SK-N-SH (cell line): ENCODE measurements around the gene INSC. TPM values are rescaled to one million over a fixed set of nuclear protein-coding genes. Genes with fewer than 3 reads are reported as not detected.

Experiments used
- CTCF ChIA-PET: fragments of 300-600, 350-600 bp; formaldehyde crosslinking; extraction: SDS; loops from one replicate; lab custom pipeline; 2021; lab: Yijun Ruan, JAX
- POLR2A ChIA-PET: fragments of 350-600 bp; sonication (Branson Sonifier 250); formaldehyde crosslinking; extraction: SDS; loops from one replicate; lab custom pipeline; 2020; ENCODE audit warnings: antibody characterized with exemption, inconsistent platforms; lab: Yijun Ruan, JAX
- DNase-seq: peaks from one replicate; pipeline ENCODE4 v3.0.0; 2012
- H2AFZ ChIP-seq: fragments of 200-600 bp; sonication (generic); 2 replicates; pipeline ENCODE4 v1.8.1; 2016; ENCODE audit warnings: antibody characterized with exemption, mild to moderate bottlenecking, low read depth
- H3F3A ChIP-seq: fragments of 200-600 bp; sonication (generic); replicated peaks from 2 replicates; pipeline ENCODE3; 2016; ENCODE audit warnings: antibody characterized with exemption, mild to moderate bottlenecking; ENCODE audit not compliant: insufficient read depth
- H3K27ac ChIP-seq, 2 experiments: fragments of 200-500 bp in 1 of 2; fragments of 200-600 bp in 1 of 2; sonication (Bioruptor generic) in 1 of 2; sonication (generic), shearing (Covaris generic) in 1 of 2; 2 replicates each; pipeline versions ENCODE4 v1.5.1 to v1.6.1; 2014 to 2016; ENCODE audit warnings: low read depth in 2 of 2, inconsistent platforms in 1 of 2, low read length in 1 of 2, mild to moderate bottlenecking in 1 of 2, mixed read lengths in 1 of 2
- H3K27me3 ChIP-seq: fragments of 200-600 bp; sonication (generic), shearing (Covaris generic); 2 replicates; pipeline ENCODE4 v1.6.1; 2016; ENCODE audit warnings: mixed run types; ENCODE audit not compliant: insufficient read depth
- H3K36me3 ChIP-seq, 2 experiments: fragments of 200-500 bp in 1 of 2; fragments of 200-600 bp in 1 of 2; sonication (Bioruptor generic) in 1 of 2; sonication (generic) in 1 of 2; replicated peaks in 1 of 2; 2 replicates each; pipeline versions ENCODE3 to v1.5.1; 2014 to 2016; ENCODE audit warnings: low read length in 1 of 2, mild to moderate bottlenecking in 1 of 2; ENCODE audit not compliant: insufficient read depth in 2 of 2, control insufficient read depth in 1 of 2
- H3K4me1 ChIP-seq, 2 experiments: fragments of 200-500 bp in 1 of 2; fragments of 200-600 bp in 1 of 2; sonication (Bioruptor generic) in 1 of 2; sonication (generic), shearing (Covaris generic) in 1 of 2; 2 replicates each; pipeline versions ENCODE4 v1.5.1 to v1.6.1; 2014 to 2016; ENCODE audit warnings: low read depth in 1 of 2, low read length in 1 of 2, mixed run types in 1 of 2; ENCODE audit not compliant: insufficient read depth in 2 of 2, control insufficient read depth in 1 of 2
- H3K4me2 ChIP-seq: fragments of 200-600 bp; sonication (generic), shearing (Covaris generic); 2 replicates; pipeline ENCODE4 v1.6.1; 2017; ENCODE audit warnings: mixed run types
- H3K4me3 ChIP-seq, 2 experiments: fragments of 200-500 bp in 1 of 2; fragments of 200-600 bp in 1 of 2; sonication (Bioruptor generic) in 1 of 2; sonication (generic), shearing (Covaris generic) in 1 of 2; 2 replicates each; pipeline versions ENCODE4 v1.5.1 to v1.8.1; 2014 to 2016; ENCODE audit warnings: low read depth in 2 of 2, inconsistent platforms in 1 of 2, low read length in 1 of 2, mild to moderate bottlenecking in 1 of 2, mixed read lengths in 1 of 2, moderate library complexity in 1 of 2
- H3K79me2 ChIP-seq: fragments of 200-600 bp; sonication (generic); 2 replicates; pipeline ENCODE4 v1.8.1; 2017; ENCODE audit warnings: mild to moderate bottlenecking; ENCODE audit not compliant: insufficient read depth
- H3K9ac ChIP-seq: fragments of 200-600 bp; sonication (generic); 2 replicates; pipeline ENCODE4 v1.6.1; 2017; ENCODE audit warnings: mixed run types
- H3K9me2 ChIP-seq: fragments of 200-600 bp; sonication (generic); 2 replicates; pipeline ENCODE4 v1.6.1; 2017; ENCODE audit warnings: mixed run types
- H3K9me3 ChIP-seq: fragments of 200-600 bp; sonication (generic); 2 replicates; pipeline ENCODE4 v1.6.1; 2017; ENCODE audit warnings: mixed run types, mild to moderate bottlenecking, moderate library complexity
- H4K20me1 ChIP-seq: fragments of 200-600 bp; sonication (generic); 2 replicates; pipeline ENCODE4 v1.6.1; 2017; ENCODE audit warnings: mild to moderate bottlenecking, mixed run types; ENCODE audit not compliant: insufficient read depth
- CTCF ChIP-seq: fragments of 200-600 bp; sonication (generic); IDR thresholded peaks from 2 replicates; pipeline ENCODE4 v1.6.1; 2017; ENCODE audit warnings: antibody characterized with exemption, mild to moderate bottlenecking, moderate library complexity
- EZH2phosphoT487 ChIP-seq: fragments of 200-600 bp; sonication (generic); IDR thresholded peaks from 2 replicates; pipeline ENCODE4 v1.6.1; 2017; ENCODE audit warnings: low read depth, mixed run types, mild to moderate bottlenecking, antibody characterized with exemption, moderate library complexity, borderline replicate concordance
- FOSL2 ChIP-seq: IDR thresholded peaks from 2 replicates; pipeline ENCODE4 v1.4.0; 2012; ENCODE audit warnings: low read depth, mild to moderate bottlenecking, moderate library complexity, borderline replicate concordance
- FOXJ3 ChIP-seq: sonication (generic); formaldehyde crosslinking; IDR thresholded peaks from 2 replicates; pipeline ENCODE4 v1.5.1; 2020; ENCODE audit warnings: mild to moderate bottlenecking, missing genetic modification reagents
- GATA2 ChIP-seq: sonication (generic); formaldehyde crosslinking; IDR thresholded peaks from 2 replicates; pipeline ENCODE4 v1.5.0; 2020; ENCODE audit warnings: mild to moderate bottlenecking, missing genetic modification reagents
- IRF3 ChIP-seq: fragments of 150-350 bp; IDR thresholded peaks from 2 replicates; pipeline ENCODE4 v1.6.1; 2016; ENCODE audit warnings: mild to moderate bottlenecking, low read depth, low read length
- JUND ChIP-seq: IDR thresholded peaks from 2 replicates; pipeline ENCODE4 v1.4.0; 2012
- MAX ChIP-seq: IDR thresholded peaks from 2 replicates; pipeline ENCODE4 v1.4.0; 2012; ENCODE audit warnings: low read depth
- MEF2A ChIP-seq: IDR thresholded peaks from 2 replicates; pipeline ENCODE4 v1.4.0; 2012; ENCODE audit warnings: low read depth, borderline replicate concordance
- MXI1 ChIP-seq: IDR thresholded peaks from 2 replicates; pipeline ENCODE4 v1.6.1; 2012; ENCODE audit warnings: mild to moderate bottlenecking, low read depth, low read length, improper control_type of control experiment
- NFIC ChIP-seq: IDR thresholded peaks from 2 replicates; pipeline ENCODE4 v1.4.0; 2012; ENCODE audit warnings: borderline replicate concordance
- NRF1 ChIP-seq: IDR thresholded peaks from 2 replicates; pipeline ENCODE4 v1.6.1; 2012; ENCODE audit warnings: low read depth, mild to moderate bottlenecking, low read length
- PBX3 ChIP-seq: IDR thresholded peaks from 2 replicates; pipeline ENCODE4; 2012
- TAF1 ChIP-seq: IDR thresholded peaks from 2 replicates; pipeline ENCODE4 v1.6.1; 2012; ENCODE audit warnings: low read depth, mild to moderate bottlenecking, low read length, moderate library complexity, borderline replicate concordance
- TCF12 ChIP-seq: IDR thresholded peaks from 2 replicates; pipeline ENCODE4 v1.4.0; 2012
- TEAD4 ChIP-seq: IDR thresholded peaks from 2 replicates; pipeline ENCODE4 v1.4.0; 2012; ENCODE audit warnings: mild to moderate bottlenecking, borderline replicate concordance; ENCODE audit not compliant: insufficient read depth
- WGBS: methylation state at CpG from one replicate; pipeline ENCODE4 v1.1.6; 2017; ENCODE audit warnings: low lambda C conversion rate; 5-methylcytosine and 5-hydroxymethylcytosine counted together
- polyA plus RNA-seq, 3 experiments: library from polyadenylated mRNA; depleted of rRNA; stranded (reverse); fragments of >200 nt; gene quantifications; 2 replicates each; pipeline ENCODE4 v1.2.3, GENCODE V29; 2012

Gene INSC
- polyA plus RNA-seq, 1 of the 3 experiments (the other 2 are of a cell fraction): not detected

GRCh38 chr11:15093432-15093831 lies 21.3 kb upstream of the INSC start:
- ChIA-PET POLR2A (no interaction called here), CTCF (interaction anchor here (1.1 to 7.9 kb wide), 2 partner anchors 18 to 21 kb away, joined by 3 to 58 read pairs; partner anchors contain the start of genes CALCB and INSC)
- no peaks in the 10 kb centered on the region for H3K9me2 ChIP-seq
- no peaks in the 10 kb centered on the region for H3K36me3 ChIP-seq
- H2AFZ ChIP-seq: no peak overlapping the region
- no peaks in the 10 kb centered on the region for H3F3A ChIP-seq
- H3K9ac ChIP-seq: no peak overlapping the region
- H3K27ac ChIP-seq: no peak overlapping the region
- H3K4me2 ChIP-seq: no peak overlapping the region
- no peaks in the 10 kb centered on the region for H3K9me3 ChIP-seq
- DNase-seq: no peak
- H4K20me1 ChIP-seq: no peaks in the 10 kb centered on the region
- no peaks in the 10 kb centered on the region for H3K27me3 ChIP-seq
- TF ChIP-seq MEF2A (no peak), MAX (no peak), MXI1 (no peak), NRF1 (no peak), TAF1 (no peak), TEAD4 (no peak), GATA2 (CRISPR knock-in tag) (no peak)
- no peak overlapping the region for H3K4me3 ChIP-seq
- H3K4me1 ChIP-seq: no peaks in the 10 kb centered on the region
- WGBS: 33% methylated on average over 2 of the region's 2 CpGs
- no peaks in the 10 kb centered on the region for H3K79me2 ChIP-seq

- no peak for DNase-seq
- Histone ChIP-seq H4K20me1 (no peaks in the 10 kb centered on the region), H3K9me2 (no peaks in the 10 kb centered on the region), H3K4me1 (no peaks in the 10 kb centered on the region), H3K27me3 (no peaks in the 10 kb centered on the region), H3K9ac (no peak overlapping the region), H2AFZ (no peak overlapping the region), H3K27ac (no peak overlapping the region), H3F3A (no peaks in the 10 kb centered on the region), H3K36me3 (no peaks in the 10 kb centered on the region), H3K4me2 (no peak overlapping the region), H3K79me2 (no peaks in the 10 kb centered on the region), H3K9me3 (no peaks in the 10 kb centered on the region), H3K4me3 (no peak overlapping the region)
- TF ChIP-seq TAF1: no peak
- no peak for TF ChIP-seq CTCF
- 43% methylated on average over 2 of the region's 2 CpGs for WGBS
- ChIA-PET POLR2A (no interaction called here), CTCF (interaction anchor here (1.5 to 16.9 kb wide), 3 partner anchors 85 to 188 kb away, joined by 3 to 282 read pairs (median 12); no protein-coding TSS in a partner anchor)
These were observed 18.9 kb upstream of the INSC start for GRCh38 chr11:15095736-15096228.

- WGBS: 18% methylated on average over 3 of the region's 3 CpGs
- no peaks in the 10 kb centered on the region for H3F3A ChIP-seq
- no peak overlapping the region for H2AFZ ChIP-seq
- H3K36me3 ChIP-seq: no peaks in the 10 kb centered on the region
- no peaks in the 10 kb centered on the region for H3K9me2 ChIP-seq
- H3K27me3 ChIP-seq: no peaks in the 10 kb centered on the region
- POLR2A ChIA-PET: no interaction called here
- DNase-seq: no peak
- no peak overlapping the region for H3K27ac ChIP-seq
- H3K79me2 ChIP-seq: no peaks in the 10 kb centered on the region
- no peaks in the 10 kb centered on the region for H3K4me1 ChIP-seq
- H3K9me3 ChIP-seq: no peaks in the 10 kb centered on the region
- no peaks in the 10 kb centered on the region for H4K20me1 ChIP-seq
- no peak overlapping the region for H3K9ac ChIP-seq
- H3K4me2 ChIP-seq: no peak overlapping the region
- H3K4me3 ChIP-seq: no peak overlapping the region
- CTCF ChIA-PET: interaction anchor here (1.6 to 16.9 kb wide), 2 partner anchors 23 to 108 kb away, joined by 7 to 282 read pairs; no protein-coding TSS in a partner anchor
- TF ChIP-seq FOSL2 (no peak), NFIC (no peak), IRF3 (no peak), NRF1 (no peak), PBX3 (no peak), TCF12 (no peak), EZH2phosphoT487 (no peak), JUND (no peak), FOXJ3 (CRISPR knock-in tag) (no peak)
These were observed 17.3 kb upstream of the INSC start for GRCh38 chr11:15097411-15097810.
